Lung (tissue), 12 donors: ENCODE data around the gene ADAM10. TPM values are rescaled to one million over a fixed set of nuclear protein-coding genes. Genes with fewer than 3 reads are reported as not detected.

ENCODE experiments used
- ATAC-seq: fragments of 200-7000 bp; cut with Tn5 transposase; one replicate; pipeline ENCODE4 v1.9.1; 2020; ENCODE audit warnings: moderate number of reproducible peaks; ENCODE audit not compliant: insufficient read depth, low FRiP score
- DNase-seq, 3 donors: peaks; one replicate each; pipeline ENCODE4 v3.0.0-alpha.2; 2013 to 2017
- H3K27ac ChIP-seq, 2 donors: one replicate each; pipeline ENCODE4 v1.5.1; 2013; ENCODE audit warnings: mild to moderate bottlenecking in 2 of 2, moderate library complexity in 2 of 2, control low read depth in 1 of 2, inconsistent platforms in 1 of 2, low read depth in 1 of 2, low read length in 1 of 2
- H3K27me3 ChIP-seq, 3 donors: one replicate each; pipeline ENCODE4 v1.5.1; 2013; ENCODE audit warnings: low read length in 2 of 3; ENCODE audit not compliant: control insufficient read depth in 3 of 3, insufficient read depth in 3 of 3
- H3K36me3 ChIP-seq, 4 donors: one replicate each; pipeline ENCODE4 v1.5.1; 2013; ENCODE audit warnings: low read length in 4 of 4, mild to moderate bottlenecking in 1 of 4, moderate library complexity in 1 of 4; ENCODE audit not compliant: control insufficient read depth in 4 of 4, insufficient read depth in 4 of 4
- H3K4me1 ChIP-seq, 5 donors: one replicate each; pipeline ENCODE4 v1.5.1; 2013; ENCODE audit warnings: low read length in 5 of 5, mild to moderate bottlenecking in 2 of 5, moderate library complexity in 1 of 5; ENCODE audit not compliant: control insufficient read depth in 5 of 5, insufficient read depth in 5 of 5
- H3K4me3 ChIP-seq: one replicate; pipeline ENCODE4 v1.5.1; 2013; ENCODE audit warnings: mild to moderate bottlenecking, control low read depth, moderate library complexity
- H3K9ac ChIP-seq, 2 donors: one replicate each; pipeline ENCODE4 v1.5.1; 2013; ENCODE audit warnings: low read length in 2 of 2, control low read depth in 1 of 2; ENCODE audit not compliant: insufficient read depth in 1 of 2
- H3K9me3 ChIP-seq, 4 donors: one replicate each; pipeline ENCODE4 v1.5.1; 2013; ENCODE audit warnings: low read length in 3 of 4, mild to moderate bottlenecking in 1 of 4, moderate library complexity in 1 of 4; ENCODE audit not compliant: control insufficient read depth in 4 of 4, insufficient read depth in 3 of 4
- WGBS, 2 donors: extraction: QIAGEN DNeasy Blood & Tissue Kit; methylation state at CpG; one replicate each; pipeline ENCODE4 v1.1.7; 2013; 5-methylcytosine and 5-hydroxymethylcytosine counted together
- polyA plus RNA-seq, 2 donors: library from polyadenylated mRNA; stranded (reverse); fragments of 200-250 nt; gene quantifications; one replicate each; pipeline ENCODE4 v1.2.1, GENCODE V29; 2013
- total RNA-seq, 2 donors: library from RNA; depleted of rRNA in 1 of 2; stranded (reverse); fragments of >200 nt in 1 of 2; gene quantifications; one replicate each; pipeline ENCODE4 v1.2.1, GENCODE V29; 2014 to 2021
- TF ChIP-seq, protein P1 (sequence below): IDR thresholded peaks from 2 replicates; pipeline ENCODE4 v1.5.1; 2012; ENCODE audit warnings: mild to moderate bottlenecking; ENCODE audit errors: control extremely low read depth, extremely low read depth
- donor health status: control.
- donor health status: control.
- donor health status: Bipolar disorder and iron deficiency.
- donor health status: healthy.
- donor health status: DM: yes; HTN: yes; CAD: no.

Gene ADAM10
- total and polyA plus RNA-seq, 4 donors, result 9.7 to 274 (median 88.6) TPM

GRCh38 chr15:58643996-58644395, 105.5 kb downstream of the ADAM10 start:
- H3K27ac ChIP-seq, result no peak overlapping the region
- H3K36me3 ChIP-seq, result peaks cover 2 to 12% (median 4%) of the 10 kb centered on the region in 4 donors
- no peaks in the 10 kb centered on the region for H3K27me3 ChIP-seq
- H3K9ac ChIP-seq, result no peak overlapping the region
- no peaks in the 10 kb centered on the region for H3K4me1 ChIP-seq
- WGBS, 2 donors, result 90 to 93% methylated on average over 5 of the region's 5 CpGs
- H3K9me3 ChIP-seq, result no peaks in the 10 kb centered on the region
- no peak overlapping the region for H3K4me3 ChIP-seq
- TF ChIP-seq, protein P1, sequence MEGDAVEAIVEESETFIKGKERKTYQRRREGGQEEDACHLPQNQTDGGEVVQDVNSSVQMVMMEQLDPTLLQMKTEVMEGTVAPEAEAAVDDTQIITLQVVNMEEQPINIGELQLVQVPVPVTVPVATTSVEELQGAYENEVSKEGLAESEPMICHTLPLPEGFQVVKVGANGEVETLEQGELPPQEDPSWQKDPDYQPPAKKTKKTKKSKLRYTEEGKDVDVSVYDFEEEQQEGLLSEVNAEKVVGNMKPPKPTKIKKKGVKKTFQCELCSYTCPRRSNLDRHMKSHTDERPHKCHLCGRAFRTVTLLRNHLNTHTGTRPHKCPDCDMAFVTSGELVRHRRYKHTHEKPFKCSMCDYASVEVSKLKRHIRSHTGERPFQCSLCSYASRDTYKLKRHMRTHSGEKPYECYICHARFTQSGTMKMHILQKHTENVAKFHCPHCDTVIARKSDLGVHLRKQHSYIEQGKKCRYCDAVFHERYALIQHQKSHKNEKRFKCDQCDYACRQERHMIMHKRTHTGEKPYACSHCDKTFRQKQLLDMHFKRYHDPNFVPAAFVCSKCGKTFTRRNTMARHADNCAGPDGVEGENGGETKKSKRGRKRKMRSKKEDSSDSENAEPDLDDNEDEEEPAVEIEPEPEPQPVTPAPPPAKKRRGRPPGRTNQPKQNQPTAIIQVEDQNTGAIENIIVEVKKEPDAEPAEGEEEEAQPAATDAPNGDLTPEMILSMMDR, result no peak
- ATAC-seq (no peak), DNase-seq (no peak)

DNA sequence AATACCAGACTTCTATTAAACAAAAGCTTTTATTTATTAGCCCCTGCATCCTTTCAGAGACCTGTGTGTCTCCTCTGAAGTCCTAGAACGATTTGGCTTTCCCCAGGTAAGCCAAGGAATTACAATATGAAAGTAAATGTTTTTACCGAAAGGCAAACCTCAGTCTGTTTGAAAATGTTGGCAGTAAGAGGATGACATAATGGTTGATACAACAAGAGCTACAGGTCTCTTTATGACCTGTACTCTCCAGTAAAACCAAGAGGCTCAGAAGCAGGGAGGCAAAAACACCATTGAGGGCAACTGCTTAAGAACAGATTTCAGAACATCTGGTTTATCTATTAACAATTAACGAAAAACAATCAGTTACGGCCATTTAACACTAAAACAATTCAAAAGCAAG, 107.8 kb downstream of the ADAM10 start:
- no peaks in the 10 kb centered on the region for H3K27me3 ChIP-seq
- TF ChIP-seq, protein P1, result no peak
- no peak overlapping the region for H3K9ac ChIP-seq
- ATAC-seq, result no peak
- DNase-seq, result peak in 2 of 3 donors; percentile 14 to 30
- no peak overlapping the region for H3K4me3 ChIP-seq
- H3K4me1 ChIP-seq, result no peaks in the 10 kb centered on the region
- peaks cover 2 to 14% (median 8%) of the 10 kb centered on the region in 4 donors for H3K36me3 ChIP-seq
- H3K27ac ChIP-seq, result no peak overlapping the region
- H3K9me3 ChIP-seq, result no peaks in the 10 kb centered on the region
- 79 to 89% methylated on average over 4 of the region's 4 CpGs for WGBS, 2 donors

- ATAC-seq (no peak), DNase-seq (no peak)
- no peak overlapping the region for H3K9ac ChIP-seq
- no peaks in the 10 kb centered on the region for H3K9me3 ChIP-seq
- TF ChIP-seq, protein P1, result no peak
- H3K27ac ChIP-seq, result no peak overlapping the region
- H3K36me3 ChIP-seq, result peaks cover 2 to 14% (median 9%) of the 10 kb centered on the region in 4 donors
- 92 to 95% methylated on average over 1 of the region's 1 CpG for WGBS, 2 donors
- no peaks in the 10 kb centered on the region for H3K4me1 ChIP-seq
- no peaks in the 10 kb centered on the region for H3K27me3 ChIP-seq
- no peak overlapping the region for H3K4me3 ChIP-seq
These were observed 109.5 kb downstream of the ADAM10 start for GRCh38 chr15:58639992-58640391.
